GM18907 (cell line): ENCODE results near the gene RNPEP.
"Not testable (repeated sequence)": the region's sequence is repeated elsewhere in the genome, so short reads cannot be mapped to it uniquely, and the experiment has no call there.

ENCODE experiments used
- ATAC-seq: cut with Tn5 transposase; IDR thresholded peaks from one replicate; pipeline ENCODE4 v1.9.1; 2021; ENCODE audit warnings: mild to moderate bottlenecking, moderate library complexity; ENCODE audit not compliant: unreplicated experiment

Gene RNPEP, protein sequence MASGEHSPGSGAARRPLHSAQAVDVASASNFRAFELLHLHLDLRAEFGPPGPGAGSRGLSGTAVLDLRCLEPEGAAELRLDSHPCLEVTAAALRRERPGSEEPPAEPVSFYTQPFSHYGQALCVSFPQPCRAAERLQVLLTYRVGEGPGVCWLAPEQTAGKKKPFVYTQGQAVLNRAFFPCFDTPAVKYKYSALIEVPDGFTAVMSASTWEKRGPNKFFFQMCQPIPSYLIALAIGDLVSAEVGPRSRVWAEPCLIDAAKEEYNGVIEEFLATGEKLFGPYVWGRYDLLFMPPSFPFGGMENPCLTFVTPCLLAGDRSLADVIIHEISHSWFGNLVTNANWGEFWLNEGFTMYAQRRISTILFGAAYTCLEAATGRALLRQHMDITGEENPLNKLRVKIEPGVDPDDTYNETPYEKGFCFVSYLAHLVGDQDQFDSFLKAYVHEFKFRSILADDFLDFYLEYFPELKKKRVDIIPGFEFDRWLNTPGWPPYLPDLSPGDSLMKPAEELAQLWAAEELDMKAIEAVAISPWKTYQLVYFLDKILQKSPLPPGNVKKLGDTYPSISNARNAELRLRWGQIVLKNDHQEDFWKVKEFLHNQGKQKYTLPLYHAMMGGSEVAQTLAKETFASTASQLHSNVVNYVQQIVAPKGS

DNA sequence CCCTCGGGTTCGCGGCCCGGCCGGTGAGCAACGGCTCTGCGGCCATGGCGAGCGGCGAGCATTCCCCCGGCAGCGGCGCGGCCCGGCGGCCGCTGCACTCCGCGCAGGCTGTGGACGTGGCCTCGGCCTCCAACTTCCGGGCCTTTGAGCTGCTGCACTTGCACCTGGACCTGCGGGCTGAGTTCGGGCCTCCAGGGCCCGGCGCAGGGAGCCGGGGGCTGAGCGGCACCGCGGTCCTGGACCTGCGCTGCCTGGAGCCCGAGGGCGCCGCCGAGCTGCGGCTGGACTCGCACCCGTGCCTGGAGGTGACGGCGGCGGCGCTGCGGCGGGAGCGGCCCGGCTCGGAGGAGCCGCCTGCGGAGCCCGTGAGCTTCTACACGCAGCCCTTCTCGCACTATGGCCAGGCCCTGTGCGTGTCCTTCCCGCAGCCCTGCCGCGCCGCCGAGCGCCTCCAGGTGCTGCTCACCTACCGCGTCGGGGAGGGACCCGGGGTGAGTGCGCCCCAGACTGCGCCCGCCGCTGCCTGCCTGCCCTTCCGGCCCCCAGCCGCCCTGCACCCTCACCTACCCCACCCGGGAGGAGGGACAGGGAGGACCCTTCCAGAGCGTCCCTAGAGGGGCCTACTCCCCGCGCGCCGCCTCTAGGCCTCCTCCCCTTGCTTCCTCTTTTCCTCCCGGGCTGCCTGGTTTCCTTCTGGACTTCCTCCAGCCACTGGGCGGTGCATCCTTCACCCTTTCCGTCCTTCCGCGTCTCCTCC, at the start of gene RNPEP:
Gene RNPEP (plus strand): TSS at position 26 of the 757 bp plus-strand sequence. CDS start 19 bp downstream, at position 45.
- peak; percentile 77 for ATAC-seq

DNA sequence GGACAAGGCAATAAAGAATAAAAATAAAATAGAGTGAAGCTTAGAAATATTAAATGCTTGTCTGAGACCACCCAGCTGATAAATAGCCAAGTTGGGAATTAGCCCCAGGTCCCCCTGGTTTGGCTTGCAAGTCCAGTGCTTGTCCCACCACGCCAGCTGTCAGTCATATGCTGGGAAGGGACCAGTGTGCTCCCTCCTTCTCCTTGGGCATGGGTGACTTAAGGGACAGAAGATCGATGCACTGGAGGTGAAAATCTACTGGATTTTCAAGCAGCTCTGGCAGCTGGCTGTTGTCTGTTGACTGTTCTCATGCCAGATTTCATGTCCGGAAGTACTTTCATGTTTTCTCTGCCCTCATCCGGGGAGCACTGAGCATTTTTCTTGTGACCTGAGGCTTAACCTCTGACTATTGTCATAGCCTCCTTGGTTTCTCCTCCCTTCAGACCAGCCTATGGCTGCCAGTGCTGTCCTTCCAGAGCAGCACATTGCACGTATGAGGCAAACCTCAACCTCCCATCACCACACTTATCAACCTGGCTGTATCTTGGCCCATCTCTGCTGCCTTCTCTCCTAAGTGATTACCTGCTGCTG, 48.5 kb upstream of the RNPEP start:
- ATAC-seq: no peak

DNA sequence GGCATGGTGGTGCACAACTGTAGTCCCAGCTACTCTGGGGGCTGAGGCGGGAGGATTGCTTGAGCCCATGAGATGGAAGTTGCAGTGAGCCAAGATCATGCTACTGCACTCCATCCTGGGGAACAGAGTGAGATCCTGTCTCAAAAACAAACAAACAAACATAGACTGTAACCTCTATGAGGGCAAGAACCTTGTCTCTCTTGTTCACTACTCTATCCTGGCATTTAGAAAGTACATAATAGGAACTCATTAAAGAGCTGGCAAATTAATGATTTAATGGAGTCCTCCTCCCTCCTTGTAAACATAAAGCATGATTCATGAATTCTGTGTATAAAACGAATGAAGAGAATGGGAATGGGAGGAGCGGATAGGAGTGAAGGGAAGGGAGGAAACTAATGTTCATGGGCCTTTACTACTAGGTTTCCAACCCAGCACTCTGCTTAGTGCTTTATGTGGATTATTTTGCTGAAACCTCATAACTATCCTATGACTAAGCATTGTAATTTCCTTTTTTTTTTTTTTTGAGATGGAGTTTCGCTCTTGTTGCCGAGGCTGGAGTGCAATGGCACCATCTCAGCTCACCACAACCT, 44.7 kb upstream of the RNPEP start:
- ATAC-seq: no peak

DNA sequence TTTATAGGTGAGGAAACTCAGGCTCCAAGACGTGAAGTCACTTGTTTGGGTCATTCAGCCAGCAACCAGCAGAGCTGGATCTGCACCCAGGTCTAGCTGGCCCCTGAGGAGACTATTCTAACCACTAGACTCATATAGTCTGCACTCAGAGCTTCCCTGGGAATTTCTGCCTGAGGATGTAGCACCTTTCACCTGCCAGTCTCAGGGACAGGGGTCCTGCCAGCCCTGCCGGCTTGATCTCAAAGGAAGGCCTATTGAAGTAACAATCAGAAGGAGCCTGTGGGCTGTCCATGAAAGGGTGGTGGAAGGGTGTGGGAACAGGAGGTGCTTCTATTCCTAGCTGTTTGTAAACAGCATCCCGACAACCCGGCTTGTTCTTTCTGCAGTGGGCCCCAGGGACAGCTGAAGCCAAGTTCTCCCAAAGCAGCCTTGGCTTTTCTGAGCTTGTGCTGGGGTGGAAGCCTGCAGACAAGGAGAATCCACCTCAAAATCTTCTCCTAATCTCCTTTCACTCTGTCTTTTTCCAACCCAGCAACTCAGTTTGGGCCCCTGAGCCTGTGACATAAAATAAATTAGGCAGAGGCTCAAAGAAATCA, 43.9 kb upstream of the RNPEP start:
- no peak for ATAC-seq

DNA sequence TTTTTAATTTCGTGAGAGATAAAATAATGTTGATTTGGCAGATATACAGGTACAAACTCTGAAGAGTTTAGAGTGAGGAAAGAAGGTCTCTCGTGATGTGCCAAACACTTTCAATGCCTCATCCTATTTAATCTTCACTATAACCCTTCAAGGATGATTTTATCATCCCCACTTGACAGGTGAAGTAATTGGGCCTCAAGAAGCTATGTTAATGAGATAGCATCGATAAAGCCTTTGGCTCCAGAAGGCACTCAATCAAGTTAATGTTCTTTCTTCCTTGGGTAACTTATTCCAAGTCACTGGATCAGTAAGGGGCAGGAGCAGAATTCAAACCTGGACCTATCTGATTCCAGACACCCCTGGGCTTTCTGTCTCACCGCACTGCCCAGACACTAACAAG, 43.3 kb upstream of the RNPEP start:
- no peak for ATAC-seq

DNA sequence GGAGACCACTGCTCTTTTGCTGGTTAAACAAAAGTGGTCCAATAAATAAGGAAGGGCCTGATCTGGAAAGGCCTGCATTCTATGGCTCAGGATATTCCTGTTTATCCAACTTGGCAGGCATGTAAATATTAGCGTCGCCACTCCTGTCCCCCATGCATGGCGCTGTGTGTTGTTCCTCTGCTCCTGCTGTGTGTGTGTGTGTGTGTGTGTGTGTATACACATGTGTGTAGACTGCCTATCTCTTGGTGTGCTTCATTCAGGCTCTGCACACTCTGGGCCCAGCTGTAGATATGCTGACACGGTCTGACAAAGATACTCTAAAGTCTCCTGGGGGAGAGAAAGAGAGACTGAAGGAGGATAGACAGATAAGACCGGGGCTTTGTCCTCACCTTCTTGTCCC, 42.9 kb upstream of the RNPEP start:
- ATAC-seq: no peak

DNA sequence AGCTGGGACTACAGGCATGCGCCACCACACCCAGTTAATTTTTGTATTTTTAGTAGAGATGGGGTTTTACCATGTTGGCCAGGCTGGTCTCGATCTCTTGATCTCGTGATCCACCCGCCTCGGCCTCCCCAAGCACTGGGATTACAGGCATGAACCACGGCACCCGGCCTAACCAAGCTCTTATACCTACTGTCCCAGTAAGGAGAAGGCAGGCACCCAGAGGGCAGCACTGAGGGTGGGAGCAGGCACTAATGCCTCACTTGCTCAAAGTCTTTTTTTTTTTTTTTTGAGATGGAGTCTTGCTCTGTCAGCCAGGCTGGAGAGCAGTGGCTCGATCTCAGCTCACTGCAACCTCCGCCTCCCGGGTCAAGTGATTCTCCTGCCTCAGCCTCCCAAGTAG, 42.1 kb upstream of the RNPEP start:
- ATAC-seq: not testable (repeated sequence)

DNA sequence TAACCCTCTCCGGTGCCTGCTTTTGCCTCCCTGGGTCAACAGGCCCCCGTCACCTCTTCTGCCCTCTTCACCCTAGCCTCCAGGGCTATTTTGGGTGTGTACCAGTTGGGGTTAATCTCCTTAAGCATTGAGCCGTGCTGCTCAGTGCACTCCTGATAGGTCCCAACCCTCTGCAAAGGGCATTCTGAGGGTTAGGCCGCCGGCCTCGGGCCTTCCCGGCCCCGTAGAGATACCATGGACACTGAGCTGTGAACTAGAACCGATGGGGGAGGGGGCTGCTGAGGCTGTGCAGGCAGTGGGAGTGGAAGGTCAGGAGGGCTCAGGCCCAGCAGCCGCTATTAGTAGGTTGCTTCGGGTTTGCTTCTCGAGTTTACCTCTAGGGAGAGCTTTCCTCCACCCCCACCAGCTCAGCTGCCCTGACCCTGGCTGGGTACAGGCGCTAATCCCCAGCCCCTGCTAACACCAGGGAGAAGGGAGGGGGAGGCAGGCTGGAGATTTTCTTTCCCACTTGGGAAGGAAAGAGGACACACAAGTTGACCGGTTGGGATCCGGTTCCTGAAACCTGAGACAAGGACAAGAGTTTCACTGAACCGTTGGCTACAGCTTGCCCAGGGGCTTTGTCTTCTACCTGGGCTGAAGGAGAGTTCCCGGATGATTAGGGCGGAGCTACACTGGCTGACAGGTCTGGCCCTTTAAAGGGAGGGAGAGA, 40.9 kb upstream of the RNPEP start:
- no peak for ATAC-seq

DNA sequence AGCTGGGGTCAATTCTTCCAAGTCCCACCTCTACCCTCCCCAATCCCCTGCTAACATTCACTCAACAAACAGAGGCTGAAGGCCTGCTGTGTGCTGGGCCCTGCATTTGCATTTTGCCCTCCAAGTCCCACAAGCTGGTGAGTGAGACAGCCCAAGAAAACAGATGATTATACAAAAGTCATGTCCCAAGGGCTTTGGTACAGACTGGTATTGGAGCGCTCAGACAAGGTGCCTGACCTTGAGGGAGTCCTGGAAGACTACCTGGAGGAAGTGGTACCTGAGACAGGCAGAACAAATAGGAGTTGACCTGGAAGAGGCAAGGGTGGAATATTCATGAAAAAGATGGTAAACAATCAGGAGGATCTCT, 40.3 kb upstream of the RNPEP start:
- no peak for ATAC-seq

DNA sequence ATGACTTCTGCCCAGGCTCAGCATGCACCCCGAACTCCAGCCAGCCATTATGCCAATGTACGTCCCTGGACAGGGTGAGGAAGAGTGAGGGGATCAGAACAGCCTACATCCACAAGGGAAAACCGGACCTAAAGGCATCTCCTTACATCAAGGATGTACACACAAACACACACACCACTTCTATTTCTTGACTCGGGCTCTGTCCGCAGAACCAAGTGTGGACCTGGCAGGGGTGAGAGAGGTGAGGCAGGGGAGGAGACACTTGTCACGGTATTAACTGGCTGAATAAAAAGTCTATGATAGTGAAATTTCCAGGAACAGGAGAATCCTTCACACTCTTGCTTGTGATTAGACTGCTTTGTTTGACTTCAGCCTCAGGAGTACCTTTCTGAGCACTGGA, 38.4 kb upstream of the RNPEP start:
- ATAC-seq: no peak

DNA sequence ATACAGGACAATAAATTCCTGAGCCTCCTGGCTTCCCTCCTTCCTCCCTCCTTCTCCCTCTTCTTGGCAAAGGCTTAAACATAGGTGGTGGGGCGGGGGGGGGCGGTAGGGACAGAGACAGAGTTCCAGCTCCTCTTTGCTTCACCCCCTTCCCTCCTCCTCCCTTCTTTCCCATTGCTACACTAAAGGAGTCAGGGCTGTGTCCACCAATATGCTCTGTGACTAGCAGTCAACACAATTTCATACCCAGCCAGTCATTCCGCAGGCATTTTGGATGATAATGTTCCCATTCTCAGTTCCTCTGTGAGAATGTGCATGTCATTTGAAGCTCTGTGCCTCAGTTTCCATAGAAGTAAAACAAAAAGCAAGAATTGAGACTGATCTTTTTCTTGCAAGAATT, 37.8 kb upstream of the RNPEP start:
- no peak for ATAC-seq

DNA sequence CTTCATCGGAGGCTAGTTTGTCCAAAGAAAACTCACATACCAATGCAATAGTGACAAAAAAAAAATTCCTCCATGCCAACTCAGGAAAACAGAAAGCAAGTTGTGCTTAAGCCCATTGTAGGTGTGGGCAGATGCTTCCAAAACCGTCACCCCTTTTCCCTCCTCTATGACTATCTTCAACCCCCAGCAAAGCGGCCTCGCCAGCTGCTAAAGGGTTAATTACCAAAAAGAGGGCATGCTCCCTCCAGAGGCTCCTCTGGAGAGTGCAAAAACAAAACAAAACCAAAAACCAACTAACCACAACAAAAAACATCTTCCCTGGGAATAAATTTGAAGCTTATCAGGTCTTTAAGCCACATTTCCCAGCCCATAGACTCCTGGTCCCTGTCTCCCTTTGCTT, 37.3 kb upstream of the RNPEP start:
- ATAC-seq: no peak

DNA sequence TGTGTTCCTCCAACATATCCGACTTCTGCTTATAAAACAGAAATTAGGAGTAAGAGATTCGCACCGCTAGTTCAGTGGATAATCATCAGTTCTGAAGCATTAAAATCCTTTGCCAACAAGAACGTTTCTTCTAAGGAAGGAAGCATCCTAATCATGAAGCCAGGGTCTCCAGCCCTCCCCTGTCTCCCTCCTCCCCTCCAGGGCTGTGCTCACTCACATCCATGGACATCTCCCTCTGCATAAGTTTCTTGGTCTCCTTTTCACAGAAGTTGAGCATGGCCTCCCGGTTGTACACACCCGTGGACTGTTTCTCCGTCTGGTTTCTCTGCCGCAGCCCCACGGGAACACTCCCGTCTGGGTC, 36.6 kb upstream of the RNPEP start:
- ATAC-seq: no peak

DNA sequence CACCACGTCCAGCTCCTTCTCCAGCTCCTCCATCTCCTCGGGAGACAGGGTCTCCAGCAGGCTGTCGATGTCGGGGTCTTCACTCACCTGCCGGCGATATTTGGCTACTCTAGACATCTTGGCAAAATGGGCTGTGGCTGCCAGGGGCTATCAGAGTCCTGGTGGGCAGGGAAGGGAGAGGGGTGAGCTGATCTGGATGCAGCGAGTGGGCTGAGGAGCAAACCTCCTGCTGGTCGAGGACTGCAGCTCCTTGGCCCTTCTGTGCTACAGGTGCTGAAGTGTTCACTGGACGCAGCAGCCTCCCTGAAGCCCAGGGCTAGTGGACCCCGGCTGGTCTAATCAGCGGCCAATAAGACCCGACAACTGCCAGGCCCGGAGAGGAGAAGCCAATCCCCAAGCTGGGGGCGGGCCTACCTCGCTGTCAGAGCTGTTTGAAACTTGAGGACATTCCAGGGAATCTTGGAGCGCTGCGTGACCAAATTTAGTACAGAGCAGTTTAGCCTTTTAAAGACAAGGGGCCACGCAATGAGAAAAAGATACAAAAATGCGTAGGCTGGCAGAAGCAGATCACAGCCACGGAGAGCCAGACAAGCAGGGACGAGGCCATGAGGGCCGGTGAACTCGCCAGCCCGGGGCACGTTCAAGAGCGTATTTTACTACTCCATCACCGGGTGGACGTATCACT, 36.1 kb upstream of the RNPEP start, which contains the start of gene LMOD1:
Gene LMOD1 (minus strand): TSS at position 325 of the 685 bp plus-strand sequence. CDS start 208 bp downstream, at position 117.
- no peak for ATAC-seq

DNA sequence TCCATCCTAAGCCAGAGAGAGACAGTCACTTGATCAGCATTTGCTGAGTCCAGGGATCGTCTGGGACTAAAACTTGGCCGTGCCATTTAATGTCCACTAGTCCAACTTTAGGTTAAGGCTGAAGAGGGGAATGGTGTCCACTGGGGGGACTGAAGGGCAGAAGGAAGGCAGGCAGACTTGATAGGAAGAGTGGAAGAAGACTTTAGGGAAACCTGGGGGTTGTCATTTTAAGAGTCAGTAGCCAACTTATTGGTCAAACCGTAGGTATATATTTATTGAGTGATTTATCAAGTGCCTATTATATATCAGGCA, 34.8 kb upstream of the RNPEP start:
- no peak for ATAC-seq

DNA sequence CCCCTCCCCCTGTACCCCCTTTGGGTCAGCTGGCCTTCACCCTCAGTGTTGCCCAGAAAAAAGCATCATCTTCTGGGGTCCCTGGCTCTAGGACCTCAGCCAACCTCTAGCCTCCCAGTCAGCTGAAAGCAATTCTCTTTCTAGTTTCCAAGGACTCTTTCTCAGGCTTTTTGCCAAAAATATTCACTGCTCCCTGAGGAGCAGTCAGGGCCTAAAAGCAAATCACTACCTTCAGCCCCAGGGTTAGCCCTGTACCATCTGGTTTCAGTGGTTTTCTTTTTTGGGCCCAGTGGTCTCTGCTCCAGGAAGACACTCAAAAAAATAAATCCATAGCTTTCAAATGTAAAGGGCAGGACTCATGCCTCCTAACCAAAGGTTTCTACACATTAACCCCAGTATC, 33.0 kb upstream of the RNPEP start:
- no peak for ATAC-seq

DNA sequence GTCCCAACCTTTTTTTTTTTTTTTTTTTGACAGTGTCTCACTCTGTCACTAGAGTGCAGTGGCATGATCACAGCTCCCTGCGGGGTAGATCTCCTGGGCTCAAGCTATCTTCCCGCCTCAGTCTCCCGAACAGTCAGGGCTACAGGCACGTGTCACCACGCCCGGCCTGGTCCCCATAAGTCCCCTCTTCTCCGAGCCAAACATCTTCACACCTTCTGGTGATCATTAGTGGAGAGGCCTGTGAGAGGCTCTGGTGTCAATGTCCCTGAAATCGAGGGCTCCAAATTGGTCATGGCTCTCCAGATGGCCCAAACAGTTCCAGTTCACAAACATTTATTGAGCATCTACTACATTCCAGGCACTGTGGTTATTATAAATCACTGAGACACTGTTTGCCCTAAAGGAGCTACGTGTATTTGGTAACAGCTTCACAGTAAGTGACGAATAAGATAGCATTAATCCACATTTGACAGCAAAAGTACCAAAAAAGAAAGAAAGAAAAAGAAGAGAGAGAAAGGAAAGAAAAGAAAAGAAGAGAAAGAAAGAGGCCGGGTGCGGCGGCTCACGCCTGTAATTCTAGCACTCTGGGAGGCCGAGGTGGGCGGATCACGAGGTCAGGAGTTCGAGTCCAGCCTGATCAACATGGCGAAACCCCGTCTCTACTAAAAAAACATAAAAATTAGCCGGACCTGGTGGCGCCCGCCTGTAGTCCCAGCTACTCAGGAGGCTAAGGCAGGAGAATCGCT, 28.0 kb upstream of the RNPEP start:
- no peak for ATAC-seq

DNA sequence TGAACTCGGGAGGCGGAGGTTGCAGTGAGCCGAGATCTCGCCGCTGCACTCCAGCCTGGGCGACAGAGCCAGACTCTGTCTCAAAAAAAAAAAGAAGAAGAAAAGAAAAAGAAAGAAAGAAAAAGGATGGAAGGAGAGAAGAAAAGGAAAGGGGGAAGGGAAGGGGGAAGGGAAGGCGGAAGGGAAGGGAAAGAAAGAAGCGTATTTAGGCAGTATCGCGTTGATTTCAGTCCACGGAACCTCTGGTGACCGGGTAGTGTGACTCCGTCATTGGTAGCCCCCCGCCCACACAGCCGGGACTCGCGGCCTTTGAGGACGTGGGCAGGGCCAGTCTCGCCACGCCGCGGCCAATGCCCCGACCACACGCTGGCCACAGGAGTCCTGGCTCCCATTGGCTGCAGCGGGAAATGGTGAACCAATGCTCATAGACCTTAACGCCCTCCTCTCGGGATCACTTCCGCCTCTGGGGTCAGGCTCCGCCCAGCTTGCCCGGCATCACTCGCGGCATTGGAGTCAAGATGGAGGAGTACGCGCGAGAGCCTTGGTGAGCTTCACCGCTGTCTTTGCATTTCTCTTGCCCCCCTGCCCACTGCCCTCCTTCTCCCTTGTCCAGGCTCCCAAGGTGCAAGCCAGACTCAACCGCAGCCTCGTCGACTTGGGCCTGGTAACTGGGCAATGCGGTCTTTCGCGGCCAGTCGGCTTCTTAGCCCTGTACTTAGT, 27.3 kb upstream of the RNPEP start, which contains the start of gene TIMM17A:
Gene TIMM17A (plus strand): TSS at position 495 of the 720 bp plus-strand sequence. CDS start 24 bp downstream, at position 519.
- ATAC-seq: peak; percentile 99
